ENCODE measurements around the gene FYN.

- TF ChIP-seq CTCF (IDR thresholded peaks at IDR 0.05) (no peak), POLR2AphosphoS5 (IDR thresholded peaks at IDR 0.05) (no peak)
Measured at GRCh38 chr6:111809766-111810165, 63.5 kb downstream of the FYN start.
